Heart right ventricle (tissue), 16 donors: ENCODE measurements around the gene MEIOB. TPM values are rescaled to one million over a fixed set of nuclear protein-coding genes. Genes with fewer than 3 reads are reported as not detected.
A peak's percentile ranks its signal among the peaks of the same experiment; 100 is the strongest.

Experiments
- ATAC-seq, 8 donors: fragments of 200-7000 bp; cut with Tn5 transposase; one replicate each; pipeline ENCODE4 v1.9.1; 2020; ENCODE audit warnings: mild to moderate bottlenecking in 8 of 8, moderate library complexity in 8 of 8, moderate number of reproducible peaks in 1 of 8
- DNase-seq, 2 donors: peaks; one replicate each; pipeline ENCODE4 v3.0.0-alpha.2; 2020
- H3K27ac ChIP-seq, 10 donors: fragments of 200-600 bp; sonication (generic) in 2 of 10; one replicate each; pipeline versions ENCODE4 v1.5.0 to v1.8.0; 2020 to 2022; ENCODE audit warnings: mild to moderate bottlenecking in 3 of 10
- H3K27me3 ChIP-seq, 7 donors: fragments of 200-600 bp; one replicate each; pipeline ENCODE4 v1.8.0; 2021 to 2022; ENCODE audit warnings: mild to moderate bottlenecking in 2 of 7
- H3K36me3 ChIP-seq, 9 donors: fragments of 200-600 bp; sonication (generic) in 1 of 9; one replicate each; pipeline versions ENCODE4 v1.5.0 to v1.8.0; 2020 to 2022; ENCODE audit warnings: mild to moderate bottlenecking in 2 of 9
- H3K4me1 ChIP-seq, 9 donors: fragments of 200-600 bp; sonication (generic) in 1 of 9; one replicate each; pipeline versions ENCODE4 v1.5.0 to v1.8.0; 2020 to 2022; ENCODE audit warnings: mild to moderate bottlenecking in 4 of 9
- H3K4me3 ChIP-seq, 10 donors: fragments of 200-600 bp; sonication (generic) in 2 of 10; one replicate each; pipeline versions ENCODE4 v1.5.0 to v1.8.0; 2020 to 2022; ENCODE audit warnings: mild to moderate bottlenecking in 7 of 10, moderate library complexity in 2 of 10
- H3K9me3 ChIP-seq, 11 donors: fragments of 200-600 bp in 10 of 11; sonication (generic) in 2 of 11; one replicate each; pipeline versions ENCODE4 v1.5.0 to v1.8.0; 2013 to 2022; ENCODE audit warnings: mild to moderate bottlenecking in 2 of 11, control low read depth in 1 of 11, moderate library complexity in 1 of 11
- WGBS, 2 donors: extraction: QIAGEN DNeasy Blood & Tissue Kit; methylation state at CpG; one replicate each; pipeline ENCODE4 v1.1.7; 2013; ENCODE audit warnings: inconsistent platforms in 1 of 2; 5-methylcytosine and 5-hydroxymethylcytosine counted together
- intact Hi-C, 10 donors: fragments of 100-400 bp; cut with DNase I; formaldehyde crosslinking; loops; one replicate each; pipeline versions ENCODE4 v1.11.1 to v1.14.2; 2022
- polyA plus RNA-seq, 2 donors: library from polyadenylated mRNA; stranded (reverse); fragments of 200-250 nt; gene quantifications; one replicate each; pipeline ENCODE4 v1.2.3, GENCODE V29; 2013
- total RNA-seq, 10 donors: library from RNA; stranded (reverse); fragmentation: NEBNext Ultra II Directional in 3 of 10; extraction: Animal tissue kit (Norgen Biotek cat#: 25700) in 3 of 10; gene quantifications; one replicate each; pipeline versions ENCODE4 v1.2.1 to v1.2.4, GENCODE V29; 2021 to 2023
- TF ChIP-seq, protein P1 (sequence below), 9 donors: fragments of 200-600 bp; sonication (generic) in 2 of 9; IDR thresholded peaks; one replicate each; pipeline versions ENCODE4 v1.5.0 to v1.8.0; 2021 to 2022; ENCODE audit warnings: antibody characterized with exemption in 9 of 9, mild to moderate bottlenecking in 5 of 9, moderate library complexity in 1 of 9
- donor health status: Arrhythmogenic right ventricular cardiomyopathy.
- donor health status: ischemic (EF 13 %, LVEDD 7.1; RV severe dilation, severe dysfunction).
- donor health status: healthy with polysubstance abuse.
- donor health status: DM: no; HTN: yes; CAD: no.
- donor health status: DM: no; HTN: no; CAD: no.
- donor health status: ischemic (EF 25% LVEDD 6.9; RV normal size, moderate dysfunction).
- donor health status: ischemic (EF 25% LVEDD 5.7; RV mildly dilated, moderate dysfunction).
- donor health status: healthy.
- donor health status: DM: yes; HTN: yes; CAD: no.
- donor health status: Ischemic cardiomyopathy.
- donor health status: ischemic (EF 35%, LVEDD 5.7; RV mildly dilated, moderate dysfunction).
- donor health status: nonischemic (EF 11% LVEDD 7.7; RV severe dilation, severe dysfunction).
- donor health status: DM: yes; HTN: yes; CAD: no.
- donor health status: PGD.
- donor health status: ischemic (EF 29% LVEDD 5.4; RV normal size, mild dysfunction).
- donor health status: nonischemic (EF 23%, LVEDD 6.1; RV moderate dilation, normal function).

Gene MEIOB
- total and polyA plus RNA-seq, 12 donors = not detected

DNA sequence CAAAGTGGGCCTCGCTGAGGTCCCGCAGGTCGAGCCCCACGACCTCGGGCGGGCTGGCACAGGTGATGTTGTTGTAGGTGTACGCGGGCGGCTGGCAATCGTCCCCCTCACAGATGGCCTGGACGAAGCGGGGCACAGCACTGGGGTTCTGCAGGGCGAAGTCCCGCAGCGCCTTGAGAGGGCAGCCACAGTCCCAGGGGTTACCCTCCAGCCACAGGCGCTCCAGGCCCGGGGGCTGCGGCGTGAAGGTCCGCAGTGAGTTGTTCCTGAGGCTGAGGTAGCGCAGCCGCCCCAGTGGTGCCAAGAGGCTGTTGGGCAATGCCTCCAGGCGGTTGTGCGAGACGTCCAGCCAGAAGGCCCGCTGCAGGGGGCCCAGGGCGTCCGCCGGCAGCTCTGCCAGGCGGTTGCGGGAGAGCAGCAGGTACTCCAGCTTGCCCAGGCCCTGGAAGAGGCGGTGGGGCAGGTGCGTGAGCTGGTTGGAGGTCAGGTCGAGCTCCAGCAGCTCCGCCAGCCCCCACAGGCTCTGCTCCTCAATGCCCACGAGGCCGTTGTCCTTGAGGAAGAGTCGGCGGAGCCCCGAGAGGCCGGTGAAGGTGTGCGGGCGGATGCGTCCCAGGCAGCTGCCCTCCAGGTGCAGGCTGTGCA, 81.2 kb downstream of the MEIOB start:
- H3K36me3 ChIP-seq = peaks cover 0 to 63% (median 12%) of the 10 kb centered on the region in 9 donors
- no peak overlapping the region for H3K4me3 ChIP-seq
- H3K27me3 ChIP-seq = no peaks in the 10 kb centered on the region
- no peaks in the 10 kb centered on the region for H3K9me3 ChIP-seq
- peaks cover 0 to 7% (median 0%) of the 10 kb centered on the region in 9 donors for H3K4me1 ChIP-seq
- TF ChIP-seq, protein P1, sequence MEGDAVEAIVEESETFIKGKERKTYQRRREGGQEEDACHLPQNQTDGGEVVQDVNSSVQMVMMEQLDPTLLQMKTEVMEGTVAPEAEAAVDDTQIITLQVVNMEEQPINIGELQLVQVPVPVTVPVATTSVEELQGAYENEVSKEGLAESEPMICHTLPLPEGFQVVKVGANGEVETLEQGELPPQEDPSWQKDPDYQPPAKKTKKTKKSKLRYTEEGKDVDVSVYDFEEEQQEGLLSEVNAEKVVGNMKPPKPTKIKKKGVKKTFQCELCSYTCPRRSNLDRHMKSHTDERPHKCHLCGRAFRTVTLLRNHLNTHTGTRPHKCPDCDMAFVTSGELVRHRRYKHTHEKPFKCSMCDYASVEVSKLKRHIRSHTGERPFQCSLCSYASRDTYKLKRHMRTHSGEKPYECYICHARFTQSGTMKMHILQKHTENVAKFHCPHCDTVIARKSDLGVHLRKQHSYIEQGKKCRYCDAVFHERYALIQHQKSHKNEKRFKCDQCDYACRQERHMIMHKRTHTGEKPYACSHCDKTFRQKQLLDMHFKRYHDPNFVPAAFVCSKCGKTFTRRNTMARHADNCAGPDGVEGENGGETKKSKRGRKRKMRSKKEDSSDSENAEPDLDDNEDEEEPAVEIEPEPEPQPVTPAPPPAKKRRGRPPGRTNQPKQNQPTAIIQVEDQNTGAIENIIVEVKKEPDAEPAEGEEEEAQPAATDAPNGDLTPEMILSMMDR (IDR thresholded peaks at IDR 0.05) = no peak
- ATAC-seq (no peak), DNase-seq (peak in 1 of 2 donors; percentile 8)
- 92 to 94% methylated on average over 44 of the region's 44 CpGs for WGBS, 2 donors
- no peak overlapping the region for H3K27ac ChIP-seq
- intact Hi-C loops = loop anchor here in 1 of 10 donors (10.0 kb wide), 1 partner anchor 56 kb away; no protein-coding TSS in a partner anchor

DNA sequence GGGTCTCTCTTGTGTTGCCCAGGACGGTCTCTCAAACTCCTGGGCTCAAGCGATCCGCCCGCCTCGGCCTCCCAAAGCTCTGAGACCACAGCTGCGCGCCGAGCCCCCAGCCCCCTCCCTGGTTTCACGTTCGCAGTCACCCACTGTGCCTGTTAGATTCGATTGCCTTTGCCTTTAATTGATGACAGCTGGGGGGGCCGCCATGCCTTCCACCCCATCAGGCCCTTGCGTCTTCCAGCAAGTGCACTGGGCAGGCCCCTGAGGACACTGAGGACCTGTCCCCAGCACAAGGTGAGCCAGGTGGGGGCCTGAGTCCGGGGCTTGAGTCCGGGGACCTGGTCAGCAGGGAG, 81.7 kb downstream of the MEIOB start:
- H3K27ac ChIP-seq = no peak overlapping the region
- H3K27me3 ChIP-seq = no peaks in the 10 kb centered on the region
- TF ChIP-seq, protein P1 (IDR thresholded peaks at IDR 0.05) = no peak
- H3K4me1 ChIP-seq = peaks cover 0 to 12% (median 2%) of the 10 kb centered on the region in 9 donors
- H3K9me3 ChIP-seq = no peaks in the 10 kb centered on the region
- DNase-seq (no peak), ATAC-seq (no peak)
- WGBS, 2 donors = 94% methylated on average over 15 of the region's 15 CpGs
- peaks cover 0 to 63% (median 12%) of the 10 kb centered on the region in 9 donors for H3K36me3 ChIP-seq
- intact Hi-C loops = loop anchor here in 1 of 10 donors (10.0 kb wide), 1 partner anchor 55 kb away; no protein-coding TSS in a partner anchor
- H3K4me3 ChIP-seq = no peak overlapping the region

DNA sequence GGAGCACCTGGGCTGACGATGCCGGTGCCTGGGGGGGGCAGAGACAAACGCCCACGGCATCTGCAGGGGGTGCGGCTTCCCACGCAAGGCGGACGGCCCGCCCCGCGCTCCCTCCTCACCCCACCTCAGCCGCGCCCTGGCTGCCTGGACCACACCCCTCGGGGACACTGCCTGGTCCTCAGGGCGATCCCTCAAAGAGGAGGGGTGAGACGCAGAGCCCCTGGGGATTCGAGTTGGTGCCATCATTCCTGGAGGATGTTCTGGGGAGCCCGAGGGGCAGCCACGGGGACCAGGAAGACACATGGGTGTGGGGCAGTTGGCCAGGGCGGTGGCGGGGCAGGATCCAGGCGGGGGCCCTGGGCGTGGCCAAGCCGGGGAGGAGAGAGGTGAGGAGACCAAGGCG, 82.3 kb downstream of the MEIOB start:
- H3K9me3 ChIP-seq = no peaks in the 10 kb centered on the region
- H3K27ac ChIP-seq = no peak overlapping the region
- no peaks in the 10 kb centered on the region for H3K27me3 ChIP-seq
- DNase-seq (peak in 1 of 2 donors; percentile 13), ATAC-seq (no peak)
- intact Hi-C loops = loop anchor here in 1 of 10 donors (10.0 kb wide), 1 partner anchor 55 kb away; no protein-coding TSS in a partner anchor
- TF ChIP-seq, protein P1 (IDR thresholded peaks at IDR 0.05) = no peak
- H3K4me3 ChIP-seq = no peak overlapping the region
- H3K36me3 ChIP-seq = peaks cover 0 to 63% (median 12%) of the 10 kb centered on the region in 9 donors
- peaks cover 0 to 18% (median 8%) of the 10 kb centered on the region in 9 donors for H3K4me1 ChIP-seq
- 90 to 92% methylated on average over 25 of the region's 25 CpGs for WGBS, 2 donors

GRCh38 chr16:1788708-1789100, 83.3 kb downstream of the MEIOB start:
- intact Hi-C loops = no loop called here
- Histone ChIP-seq H3K9me3 (no peaks in the 10 kb centered on the region), H3K27ac (no peak overlapping the region), H3K4me3 (no peak overlapping the region), H3K36me3 (peaks cover 0 to 63% (median 12%) of the 10 kb centered on the region in 9 donors), H3K4me1 (peaks cover 4 to 27% (median 15%) of the 10 kb centered on the region in 9 donors), H3K27me3 (no peaks in the 10 kb centered on the region)
- 62 to 69% methylated on average over 18 to 19 of the region's 19 CpGs for WGBS, 2 donors
- DNase-seq (peak; percentile 7 to 10), ATAC-seq (no peak)
- TF ChIP-seq, protein P1 (IDR thresholded peaks at IDR 0.05) = no peak
